Hindlimb muscle (tissue), 1 donor: Measurements from ENCODE around the gene TAB2. TPM values are rescaled to one million over a fixed set of nuclear protein-coding genes. Genes with fewer than 3 reads are reported as not detected.
A peak's percentile ranks its signal among the peaks of the same experiment; 100 is the strongest.
"Not testable (repeated sequence)": the region's sequence is repeated elsewhere in the genome, so short reads cannot be mapped to it uniquely, and the experiment has no call there.

ENCODE experiments used
- DNase-seq: peaks from one replicate; pipeline ENCODE4 v3.0.0-alpha.2; 2013
- polyA plus RNA-seq: library from polyadenylated mRNA; unstranded; fragments of 120-200 nt; gene quantifications from one replicate; pipeline ENCODE4 v1.2.1, GENCODE V29; 2013; ENCODE audit not compliant: insufficient read length

Gene TAB2
- polyA plus RNA-seq, 1 donor = 57.7 TPM

DNA sequence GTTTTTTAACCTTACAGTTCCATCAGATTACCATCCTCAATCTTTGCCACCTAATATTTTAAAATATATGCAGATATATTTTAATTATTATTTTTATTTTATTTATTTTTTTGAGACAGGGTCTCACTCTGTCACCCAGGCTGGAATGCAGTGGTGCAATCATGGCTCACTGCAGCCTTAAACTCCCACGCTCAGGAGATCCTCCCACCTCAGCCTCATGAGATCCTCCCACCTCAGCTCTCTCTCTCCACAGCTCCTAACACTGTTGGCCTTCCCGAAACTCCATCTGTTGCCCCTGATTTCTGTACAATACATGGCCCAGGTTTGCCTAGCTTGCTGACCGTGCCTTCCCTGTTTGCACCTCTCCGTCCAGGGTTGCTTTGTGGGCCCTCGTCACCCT lies 4.4 kb upstream of the TAB2 start:
- DNase-seq = no peak

DNA sequence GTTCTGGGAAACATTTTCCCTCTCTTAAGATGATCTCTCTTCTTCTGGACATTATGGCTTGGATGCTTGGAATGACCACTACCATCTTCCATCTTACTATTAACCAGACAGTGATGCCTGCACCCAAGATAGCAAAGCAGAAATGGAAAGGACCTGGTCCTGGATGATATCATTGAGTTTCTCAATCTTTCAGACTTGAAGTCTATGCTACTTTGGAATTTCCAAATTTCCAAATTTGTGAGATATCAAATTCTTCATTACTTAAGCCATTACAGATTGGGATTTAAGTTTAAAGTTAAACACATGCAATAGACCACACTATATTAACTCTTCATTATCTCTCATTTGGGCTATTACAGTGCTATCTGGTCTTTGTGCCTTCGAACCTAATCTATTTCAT lies 3.7 kb upstream of the TAB2 start:
- no peak for DNase-seq

GRCh38 chr6:149314325-149314905 lies 3.1 kb upstream of the TAB2 start:
- no peak for DNase-seq

- DNase-seq = no peak
These were observed 1.3 kb upstream of the TAB2 start for GRCh38 chr6:149316108-149316727.

- DNase-seq = peak; percentile 91
These were observed 520 bp upstream of the TAB2 start for GRCh38 chr6:149316740-149317643.

DNA sequence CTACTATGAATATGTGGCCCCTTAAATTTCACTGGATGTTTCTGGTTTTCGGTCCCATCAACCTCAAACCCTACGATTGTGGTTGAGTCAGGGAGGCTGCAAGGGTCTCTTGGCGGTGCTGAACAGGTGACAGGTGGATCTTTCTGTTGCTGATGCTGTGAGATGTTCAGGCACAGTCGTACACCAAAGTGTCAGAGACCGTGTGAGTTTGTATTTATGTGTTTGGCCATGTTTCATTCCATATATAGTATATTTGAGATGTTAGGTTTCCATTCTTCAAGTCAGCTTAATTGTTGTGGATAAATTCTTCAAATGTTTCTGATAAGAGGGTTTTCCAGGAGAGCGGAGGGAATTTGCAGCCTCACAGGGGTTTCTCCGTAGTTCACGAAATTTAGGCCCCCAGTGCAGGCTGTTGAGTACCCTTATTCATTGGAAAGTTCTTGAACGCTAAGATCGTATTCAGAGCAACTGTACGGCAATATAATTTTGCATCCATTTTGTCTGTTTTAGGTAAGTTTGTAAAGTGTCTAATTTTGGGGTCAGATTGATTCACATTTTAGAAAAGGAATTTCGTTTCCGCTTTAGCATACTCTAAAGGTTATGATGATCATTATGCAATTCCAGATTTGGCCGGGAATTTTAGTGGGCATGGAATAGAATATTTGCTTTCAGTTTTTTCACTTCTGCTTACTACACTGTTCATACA lies 1.2 kb downstream of the TAB2 start:
- DNase-seq = no peak

- no peak for DNase-seq
These were observed 1.9 kb downstream of the TAB2 start for GRCh38 chr6:149319422-149319821.

- DNase-seq = not testable (repeated sequence)
These were observed 2.5 kb downstream of the TAB2 start for GRCh38 chr6:149320016-149320415.

- DNase-seq = no peak
These were observed 3.3 kb downstream of the TAB2 start for GRCh38 chr6:149320796-149321195.

DNA sequence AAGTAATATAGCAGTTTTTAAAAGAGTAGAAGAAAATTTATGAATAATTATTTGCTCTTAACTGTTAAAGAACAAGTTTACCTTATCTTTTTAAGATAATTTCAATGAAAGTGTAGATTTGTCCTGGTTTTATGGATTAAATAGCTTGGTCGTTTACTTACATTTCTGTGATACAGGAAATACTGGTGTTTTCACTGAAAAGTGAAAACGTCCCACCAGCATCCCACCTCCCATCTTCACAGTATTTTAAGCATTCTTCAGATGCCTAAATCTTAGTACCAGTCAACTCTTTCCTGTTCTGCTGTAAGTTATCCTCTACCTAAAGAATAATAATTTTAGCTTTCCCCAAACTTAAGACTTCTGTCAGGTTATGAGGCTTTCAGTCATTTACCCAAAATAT lies 5.8 kb downstream of the TAB2 start:
- DNase-seq = no peak

DNA sequence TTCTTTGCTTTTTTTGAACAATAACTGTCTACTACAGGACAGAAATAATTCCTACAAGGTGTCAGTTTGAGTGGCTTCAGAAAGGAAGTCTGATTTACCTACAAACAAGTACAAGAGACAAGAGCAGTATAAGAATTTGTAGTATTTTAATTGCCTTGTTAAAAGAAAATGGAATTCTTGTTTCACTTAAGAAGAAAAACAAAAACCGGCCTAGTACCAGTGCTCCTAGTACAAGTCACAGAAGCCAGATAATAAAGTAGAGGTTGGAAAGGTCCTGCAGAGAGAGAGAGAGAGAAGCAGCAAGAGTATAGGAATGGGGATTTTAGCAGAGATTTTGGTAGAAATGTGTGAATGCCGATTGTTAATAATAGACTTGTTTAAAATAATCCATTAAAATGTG lies 6.4 kb downstream of the TAB2 start:
- DNase-seq = no peak

GRCh38 chr6:149324428-149324827 lies 6.9 kb downstream of the TAB2 start:
- DNase-seq = no peak

DNA sequence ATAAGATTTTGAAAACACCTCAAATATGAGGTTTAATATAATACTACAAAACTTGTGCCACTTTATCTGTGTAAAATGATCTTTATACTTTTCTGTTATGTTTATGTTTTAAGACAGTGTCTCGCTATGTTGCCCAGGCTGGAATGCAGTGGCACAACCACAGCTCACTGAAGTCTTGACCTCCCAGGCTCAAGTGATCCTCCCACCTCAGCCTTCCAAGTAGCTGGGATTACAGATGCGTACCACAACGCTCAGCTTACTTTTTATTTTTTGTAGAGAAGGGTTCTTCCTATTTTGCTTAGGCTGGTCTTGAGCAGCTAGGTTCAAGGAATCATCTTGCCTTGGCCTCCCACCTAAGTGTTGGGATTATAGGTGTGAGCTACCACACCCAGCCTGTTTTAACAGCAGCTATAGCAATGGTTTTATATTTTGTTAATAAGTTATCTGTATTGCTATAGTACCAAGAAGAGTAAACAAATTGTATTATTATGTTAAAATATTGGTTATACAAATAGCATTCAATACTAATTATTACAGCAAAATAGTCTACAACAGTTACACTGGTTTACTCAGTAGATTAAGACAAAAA lies 8.2 kb downstream of the TAB2 start:
- DNase-seq = no peak

- no peak for DNase-seq
These were observed 10.1 kb downstream of the TAB2 start for GRCh38 chr6:149327638-149328037.

DNA sequence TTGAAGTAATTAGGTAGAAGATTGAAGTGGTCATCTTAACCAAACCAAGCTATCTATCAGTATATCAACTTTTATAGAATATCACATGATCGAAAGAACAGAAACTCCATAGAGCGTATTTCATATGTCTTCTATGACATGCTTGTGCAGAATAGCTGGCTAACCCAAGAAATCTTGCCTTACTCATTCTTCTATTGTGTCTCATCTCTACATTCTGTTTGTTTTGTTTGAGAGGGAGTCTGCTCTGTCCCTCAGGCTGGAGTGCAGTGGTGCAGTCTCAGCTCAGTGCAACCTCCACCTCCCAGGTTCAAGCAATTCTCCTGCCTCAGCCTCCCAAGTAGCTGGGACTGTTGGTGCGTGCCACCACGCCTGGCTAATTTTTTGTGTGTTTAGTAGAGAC lies 10.6 kb downstream of the TAB2 start:
- DNase-seq = no peak

DNA sequence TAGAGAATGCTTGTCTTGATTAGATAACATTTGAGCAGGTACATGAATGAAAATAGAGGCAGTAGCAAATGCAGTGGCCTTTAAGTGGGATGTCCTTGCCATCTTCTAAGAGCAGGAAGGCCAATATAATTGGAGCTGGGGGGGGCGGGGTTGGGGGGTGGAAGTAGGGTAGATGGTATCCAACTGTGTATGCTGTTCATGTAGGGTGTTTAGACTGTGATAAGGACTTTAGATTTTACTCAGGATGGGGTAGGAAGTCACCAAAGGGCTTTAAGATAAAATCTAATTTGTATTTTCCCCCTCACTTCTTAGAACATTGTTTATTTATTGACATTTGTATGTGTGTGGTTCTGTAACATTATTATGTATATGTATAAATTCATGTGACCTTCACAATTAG lies 12.0 kb downstream of the TAB2 start:
- no peak for DNase-seq

DNA sequence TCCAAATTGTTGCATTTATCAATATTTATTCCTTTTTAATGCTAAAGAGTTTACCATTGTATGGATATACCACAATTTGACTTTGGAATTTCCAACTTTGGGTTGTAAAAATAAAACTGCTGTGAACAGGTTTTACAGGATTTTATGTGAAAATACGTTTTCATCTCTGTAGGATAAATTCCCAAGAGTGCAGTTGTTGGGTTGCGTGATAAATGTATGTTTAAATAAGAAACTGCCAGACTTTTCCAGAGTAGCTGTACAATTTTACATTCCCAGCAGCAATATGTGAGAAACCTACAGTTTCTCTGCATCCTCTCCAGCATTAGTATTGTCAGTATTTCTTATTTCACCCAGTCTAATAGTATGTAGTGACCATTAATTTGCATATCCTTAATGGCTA lies 12.6 kb downstream of the TAB2 start:
- DNase-seq = no peak

GRCh38 chr6:149331043-149331807 lies 13.7 kb downstream of the TAB2 start:
- DNase-seq = no peak

DNA sequence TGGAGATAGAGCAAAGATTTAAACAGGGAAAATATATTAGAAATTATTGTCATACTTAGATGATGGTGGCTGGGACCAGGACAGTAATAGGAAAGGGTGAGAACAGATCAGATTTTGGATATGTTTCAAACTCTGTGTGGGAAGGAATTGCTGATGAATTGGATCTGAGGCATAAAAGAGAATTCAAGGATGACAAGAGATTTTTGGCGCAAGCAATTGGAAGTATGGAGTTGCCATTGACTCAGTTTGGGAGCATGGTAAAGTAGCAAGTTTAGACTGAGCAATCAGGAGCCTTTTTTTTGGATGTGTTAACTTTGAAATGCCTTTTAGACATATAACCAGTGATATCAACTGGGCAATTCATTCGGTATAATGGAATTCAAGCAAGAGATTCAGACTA lies 14.4 kb downstream of the TAB2 start:
- no peak for DNase-seq

DNA sequence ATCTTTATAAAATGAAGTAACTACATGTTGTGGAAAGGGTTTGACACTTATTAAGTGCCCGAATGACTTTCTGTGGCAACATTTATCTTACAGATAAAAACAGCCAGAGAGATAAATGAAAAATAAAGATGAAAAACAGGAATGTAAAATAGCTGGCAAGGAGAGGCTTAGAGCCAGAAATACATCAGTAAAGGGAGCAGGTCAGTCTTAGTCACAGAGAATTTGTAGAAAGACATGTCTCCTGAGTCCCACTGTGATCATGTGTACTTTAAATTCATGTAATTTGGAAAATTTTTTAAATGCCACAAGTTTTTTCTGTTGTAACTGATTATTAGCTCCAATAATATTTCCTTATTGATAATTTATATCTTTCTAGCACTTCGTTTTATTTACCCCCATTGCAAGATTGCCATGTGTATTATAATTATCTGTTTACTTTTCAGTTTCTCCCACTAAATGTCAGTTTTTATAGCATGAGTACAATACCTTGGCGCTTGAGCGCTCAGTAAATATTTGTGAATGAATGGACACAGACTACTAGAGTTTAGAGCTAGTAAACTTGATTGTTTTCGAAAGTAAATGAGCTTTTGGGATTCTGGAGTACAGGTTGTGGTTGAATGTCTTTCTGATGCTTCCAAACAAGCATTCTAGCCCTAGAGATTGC lies 15.2 kb downstream of the TAB2 start:
- DNase-seq = no peak

GRCh38 chr6:149333266-149333620 lies 15.7 kb downstream of the TAB2 start:
- DNase-seq = no peak

DNA sequence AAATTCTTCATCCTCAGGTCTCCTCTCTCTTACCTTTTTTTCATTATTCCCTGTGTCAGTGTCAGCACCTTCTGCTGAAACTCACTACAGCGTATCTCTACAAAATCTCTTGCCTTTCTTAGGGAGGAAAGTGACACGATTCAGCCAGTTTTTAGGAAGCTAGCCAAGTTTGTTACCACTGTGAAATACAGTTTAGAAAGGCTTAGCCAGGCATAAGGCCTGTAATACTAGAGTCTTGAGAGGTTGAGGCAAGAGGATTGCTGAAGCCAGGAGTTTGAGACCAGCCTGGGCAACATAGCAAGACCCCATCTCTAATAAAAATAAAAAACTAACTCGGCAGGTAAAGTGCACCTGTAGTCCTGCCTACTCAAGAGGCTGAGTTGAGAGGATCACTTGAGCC lies 16.7 kb downstream of the TAB2 start:
- DNase-seq = no peak
